HG02610 (cell line): ENCODE measurements around the gene CYP4F22.
"Not testable (repeated sequence)": the region's sequence is repeated elsewhere in the genome, so short reads cannot be mapped to it uniquely, and the experiment has no call there.

Experiments
- ATAC-seq: cut with Tn5 transposase; IDR thresholded peaks from one replicate; pipeline ENCODE4 v1.9.1; 2021; ENCODE audit warnings: mild to moderate bottlenecking, moderate library complexity; ENCODE audit not compliant: unreplicated experiment

The CYP4F22 gene

DNA sequence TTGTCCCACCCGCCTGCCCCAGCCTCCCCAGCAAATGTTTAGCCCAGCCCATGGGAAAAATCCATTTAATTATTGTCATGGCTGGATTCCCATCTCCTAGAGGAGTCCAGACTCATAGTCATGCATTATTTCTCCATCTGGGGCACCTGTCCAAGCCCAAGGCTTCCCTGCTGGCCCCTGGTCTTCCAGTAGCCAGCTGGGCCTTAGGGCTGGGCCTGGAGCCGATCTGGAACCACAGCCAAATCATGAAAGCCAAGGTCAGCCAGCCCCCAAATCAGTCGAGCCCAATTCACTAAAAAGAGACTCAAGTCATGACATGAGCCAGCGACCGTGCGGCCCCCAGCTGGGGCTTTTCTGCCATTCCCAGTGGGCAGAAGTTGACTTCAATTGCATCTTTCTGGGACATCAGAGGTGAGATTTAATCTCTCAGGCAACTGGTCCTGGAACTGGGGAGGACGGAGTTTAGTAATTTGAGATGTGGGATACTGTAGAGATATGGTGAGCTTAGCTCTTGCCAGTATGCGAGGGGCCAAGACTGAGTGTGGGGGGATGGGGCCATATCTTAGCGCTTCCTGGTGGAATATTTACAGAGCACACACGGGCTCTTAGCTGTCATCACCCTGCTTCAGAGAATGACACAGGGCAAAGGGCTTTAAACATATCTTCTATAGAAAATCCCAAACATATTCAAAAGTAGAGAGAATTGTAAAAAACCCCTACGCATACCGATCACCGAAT lies 19.7 kb upstream of the CYP4F22 start:
- ATAC-seq, result no peak

DNA sequence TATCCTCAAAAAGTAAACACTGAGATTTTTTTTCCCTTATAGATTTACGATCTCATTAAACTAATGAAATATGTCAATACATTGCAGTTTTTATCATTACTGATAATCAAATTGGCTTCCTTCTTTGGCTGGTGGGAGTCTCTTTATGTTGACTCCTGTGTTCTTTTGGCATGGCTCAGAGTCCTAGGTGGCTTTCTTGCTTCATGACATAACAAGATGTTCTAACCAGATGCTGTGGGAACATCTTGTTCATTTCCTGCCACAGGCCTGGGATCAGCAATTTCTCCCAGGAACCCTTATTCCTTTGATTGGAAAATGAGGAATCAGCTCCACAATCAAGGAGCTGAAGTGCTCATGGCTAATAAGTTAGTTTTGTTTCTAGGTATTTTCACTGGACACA lies 13.2 kb upstream of the CYP4F22 start:
- no peak for ATAC-seq

DNA sequence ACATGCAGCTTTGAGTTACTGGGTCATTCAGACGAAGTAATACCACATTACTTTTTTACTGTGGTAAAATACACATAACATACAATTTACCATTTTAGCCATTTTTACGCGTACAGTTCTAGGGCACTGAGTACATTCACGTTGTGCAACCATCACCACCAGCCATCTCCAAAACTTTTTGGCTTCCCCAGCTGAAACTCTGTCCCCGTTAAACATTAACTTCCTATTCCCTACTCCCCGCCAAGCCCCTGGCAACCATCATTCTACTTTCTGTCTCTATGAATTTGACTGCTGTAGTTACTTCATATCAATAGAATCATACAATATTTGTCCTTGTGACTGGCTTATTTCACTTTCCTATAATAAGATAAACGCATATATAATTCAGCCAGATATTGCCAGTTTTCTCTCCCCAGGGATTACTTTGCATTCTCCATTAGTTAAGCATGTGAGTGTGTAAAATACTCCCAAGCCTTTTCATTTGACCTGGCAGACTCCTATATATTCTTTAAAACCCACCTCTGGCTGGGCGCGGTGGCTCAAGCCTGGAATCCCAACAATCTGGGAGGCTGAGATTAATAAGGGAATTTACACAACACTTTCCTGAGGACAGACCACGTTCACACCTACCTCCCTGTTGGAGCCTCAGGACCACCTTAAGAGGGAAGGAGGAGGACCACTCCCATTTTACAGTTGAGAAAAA lies 10.0 kb upstream of the CYP4F22 start:
- no peak for ATAC-seq

DNA sequence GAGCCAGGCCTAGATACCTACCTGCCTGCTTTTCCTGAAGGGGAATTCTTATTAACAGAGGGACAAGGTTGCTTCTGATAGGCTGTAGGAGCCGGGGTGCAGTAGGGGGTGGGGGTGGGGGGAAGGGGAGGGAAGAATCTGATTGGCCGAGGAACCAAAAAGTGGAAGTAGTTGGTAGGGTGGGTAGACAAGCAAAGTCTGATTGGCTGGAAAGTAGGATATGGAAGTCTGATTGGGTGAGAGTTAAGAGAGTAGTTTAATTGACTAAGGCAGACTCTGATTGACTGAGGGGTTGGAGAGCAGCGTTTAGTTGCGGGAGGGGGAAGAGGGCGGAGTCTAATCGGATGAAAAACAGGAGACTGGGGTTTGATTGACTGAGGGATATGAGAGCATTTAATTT lies 9.4 kb upstream of the CYP4F22 start:
- ATAC-seq, result no peak

DNA sequence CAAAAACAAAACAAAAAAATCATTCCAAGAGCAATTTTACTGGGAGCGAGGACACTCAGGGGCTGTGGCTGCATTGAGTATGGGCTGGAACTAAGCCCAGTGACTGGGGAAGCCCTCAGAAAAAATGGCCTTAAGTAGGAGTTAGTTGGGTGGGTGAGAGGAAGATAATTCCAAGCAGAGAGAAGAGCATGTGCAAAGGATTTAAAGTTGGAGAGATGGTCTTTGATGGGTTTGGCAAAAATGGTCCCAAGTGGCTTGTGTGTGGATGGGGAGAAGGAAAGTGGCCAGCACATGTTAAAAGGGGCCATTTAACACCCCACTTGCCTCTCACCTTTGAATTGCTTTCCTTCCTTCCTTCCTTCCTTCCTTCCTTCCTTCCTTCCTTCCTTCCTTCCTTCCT lies 6.7 kb upstream of the CYP4F22 start:
- no peak for ATAC-seq

DNA sequence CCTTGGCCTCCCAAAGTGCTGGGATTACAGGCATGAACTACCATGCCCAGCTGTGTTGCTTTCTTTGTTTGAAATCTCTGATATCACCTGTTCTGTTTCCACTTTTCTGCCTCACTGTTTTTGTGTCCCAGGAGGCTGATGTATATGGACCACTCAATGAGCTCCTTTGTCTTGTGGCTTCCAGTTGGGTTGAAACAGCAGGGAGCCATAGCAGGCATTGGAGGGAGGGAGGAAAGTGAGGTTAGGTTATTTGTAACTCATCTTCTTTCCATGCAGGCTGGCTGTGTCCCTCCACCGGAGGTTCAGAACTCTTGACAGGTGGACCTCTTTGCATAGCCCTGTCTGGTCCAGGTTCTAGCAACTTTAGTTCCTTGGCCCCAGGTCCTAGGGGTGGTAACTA lies 6.1 kb upstream of the CYP4F22 start:
- ATAC-seq, result no peak

DNA sequence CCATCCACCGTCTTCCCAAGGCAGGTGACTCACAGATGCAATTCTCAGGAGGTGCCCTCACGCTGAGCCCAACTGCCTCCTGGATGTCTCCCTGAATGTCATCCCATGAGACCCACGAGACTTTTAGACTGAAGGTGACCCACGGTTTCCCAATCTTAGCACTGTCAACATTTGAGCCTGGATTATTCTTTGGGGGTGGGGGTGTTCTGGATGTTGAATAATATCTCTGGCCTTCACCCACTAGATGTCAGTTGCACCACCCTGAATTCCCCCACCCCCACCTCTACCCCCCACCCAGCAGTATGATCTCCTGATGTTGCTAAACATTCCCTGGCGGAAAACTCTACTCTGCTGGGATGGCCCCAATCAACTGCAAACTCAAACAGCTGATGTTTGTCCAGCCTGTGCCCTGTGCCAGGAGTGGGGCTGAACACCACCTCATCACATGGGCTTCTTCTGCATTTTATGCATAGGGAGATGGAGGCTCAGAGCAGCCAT lies 2.2 kb upstream of the CYP4F22 start:
- ATAC-seq, result no peak

DNA sequence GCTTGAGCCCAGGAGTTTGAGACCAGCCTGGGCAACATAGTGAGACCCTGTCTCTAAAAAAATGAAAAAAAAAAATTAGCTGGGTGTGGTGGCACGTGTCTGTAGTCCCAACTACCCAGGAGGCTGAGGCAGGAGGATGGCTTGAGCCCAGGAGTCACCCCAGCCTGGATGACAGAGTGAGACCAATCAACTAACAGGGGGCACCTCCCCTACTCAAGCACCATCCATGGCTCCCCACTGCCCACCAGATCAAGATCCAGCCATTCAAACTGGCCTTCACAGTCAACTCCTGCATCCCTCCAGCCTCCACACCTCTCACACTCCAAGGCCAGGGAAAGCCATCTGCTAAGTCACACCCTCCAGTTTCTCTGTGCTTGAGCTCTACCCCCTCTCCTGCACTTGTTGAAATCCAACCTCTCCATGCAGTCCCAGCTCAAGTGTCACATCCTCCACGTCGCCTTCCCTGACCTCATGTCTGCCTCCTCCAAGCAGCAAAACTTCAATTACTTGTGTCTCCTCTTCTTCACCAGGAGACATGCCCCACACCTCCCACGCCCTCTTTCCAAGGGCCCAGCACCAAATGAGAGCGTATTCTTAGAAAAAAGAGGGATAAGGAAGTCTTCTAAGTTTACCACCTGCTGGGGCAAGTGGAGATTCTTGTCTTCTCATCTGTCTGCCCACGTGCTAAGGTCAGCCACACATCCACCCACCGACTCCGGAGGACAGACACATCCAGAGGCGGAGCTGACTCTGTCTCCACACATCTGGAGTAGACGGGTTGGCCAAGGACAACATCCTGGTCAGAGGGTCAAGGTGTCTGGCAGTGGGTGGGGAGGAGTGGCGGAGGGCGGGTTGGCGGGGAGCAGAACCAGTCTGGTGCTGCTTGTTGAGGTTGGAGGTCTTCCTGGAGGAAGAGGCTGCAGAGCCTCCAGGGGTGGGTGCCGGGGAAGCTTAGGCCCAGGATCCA lies 974 bp upstream of the CYP4F22 start:
- no peak for ATAC-seq

DNA sequence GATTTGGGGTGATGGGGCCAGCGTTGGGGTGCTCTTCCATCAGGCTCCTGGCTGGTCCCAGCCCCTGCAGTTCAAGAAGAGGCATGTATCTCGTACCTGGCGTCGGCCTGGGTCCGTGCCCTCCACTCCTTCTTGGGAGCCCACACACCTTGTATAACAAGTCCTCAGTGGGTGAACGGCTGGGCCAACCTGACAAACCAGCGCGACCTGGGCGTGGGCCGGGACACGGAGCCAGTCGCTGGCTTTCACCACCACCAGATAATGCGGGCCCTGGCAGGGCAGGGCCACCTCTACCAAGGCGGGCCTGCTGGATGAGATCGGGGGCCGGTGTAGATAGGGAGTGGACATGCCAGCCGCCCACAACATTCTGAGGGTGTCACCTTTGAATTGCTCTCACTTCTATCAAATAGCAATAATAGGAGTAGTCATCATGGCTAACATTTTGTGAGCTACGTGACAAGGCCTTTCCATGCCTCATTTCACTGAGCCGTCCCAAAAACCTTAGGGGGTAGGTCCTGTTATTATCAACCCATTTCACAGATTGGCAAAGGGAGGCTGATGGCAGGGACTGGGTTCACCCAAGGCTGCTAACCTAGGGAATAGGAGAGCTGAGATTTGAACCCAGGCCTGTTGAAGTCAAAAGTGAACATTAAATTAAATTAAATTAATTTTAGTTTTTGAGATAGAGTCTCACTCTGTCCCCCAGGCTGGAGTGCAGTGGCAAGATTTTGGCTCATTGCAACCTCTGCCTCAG lies 3.5 kb downstream of the CYP4F22 start:
- no peak for ATAC-seq

DNA sequence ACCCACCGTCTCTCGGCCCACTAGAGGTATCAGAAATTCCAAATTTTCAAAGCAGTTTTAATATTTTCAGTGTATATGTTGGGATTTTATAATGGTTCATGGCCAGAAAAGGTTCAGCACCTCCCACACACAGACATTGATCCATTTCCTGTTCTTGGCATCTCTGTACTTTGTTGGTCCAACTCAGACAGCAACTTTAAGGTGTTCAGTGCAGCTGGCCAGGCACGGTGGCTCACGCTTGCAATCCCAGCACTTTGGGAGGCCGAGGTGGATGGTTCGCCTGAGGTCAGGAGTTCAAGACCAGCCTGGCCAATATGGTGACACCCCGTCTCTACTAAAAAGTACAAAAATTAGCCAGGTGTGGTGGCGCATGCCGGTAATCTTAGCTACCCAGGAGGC lies 6.9 kb downstream of the CYP4F22 start:
- not testable (repeated sequence) for ATAC-seq

DNA sequence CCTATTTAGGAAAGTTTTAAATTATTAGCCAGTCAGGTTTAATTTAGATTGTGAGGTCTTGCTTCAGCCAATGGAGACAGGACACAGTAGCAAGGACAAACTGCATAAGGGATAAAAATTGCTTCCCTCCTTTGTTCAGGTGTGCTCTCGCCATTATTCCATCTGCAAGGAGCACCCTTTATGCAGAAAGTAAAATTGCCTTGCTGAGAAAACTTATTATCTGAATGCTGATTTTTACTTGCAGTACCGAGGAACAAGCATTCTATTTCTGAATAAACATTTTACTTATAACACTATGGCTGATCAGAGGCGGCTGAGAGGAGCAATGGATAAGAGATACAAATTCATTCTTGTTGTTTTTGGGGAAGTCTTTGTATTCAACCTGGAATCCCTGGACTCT lies 8.0 kb downstream of the CYP4F22 start:
- no peak for ATAC-seq

DNA sequence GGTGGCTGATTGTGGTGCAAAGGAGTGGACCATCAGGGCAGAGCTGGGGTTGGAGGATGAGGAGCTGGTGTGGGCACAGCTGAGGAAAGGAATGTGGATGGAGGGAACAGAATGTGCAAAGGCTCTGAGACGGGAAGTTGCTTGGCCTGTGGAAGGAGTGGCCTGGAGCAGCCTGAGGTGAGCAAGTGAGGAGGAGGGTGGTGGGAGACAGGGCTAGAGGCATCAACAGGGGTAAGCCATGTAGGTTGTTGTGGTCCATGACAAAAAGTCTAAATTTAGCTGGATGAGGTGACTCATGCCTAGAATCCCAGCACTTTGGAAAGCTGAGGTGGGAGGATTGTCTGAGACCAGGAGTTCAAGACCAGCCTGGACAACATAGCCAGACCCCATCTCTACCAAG lies 9.5 kb downstream of the CYP4F22 start:
- no peak for ATAC-seq

DNA sequence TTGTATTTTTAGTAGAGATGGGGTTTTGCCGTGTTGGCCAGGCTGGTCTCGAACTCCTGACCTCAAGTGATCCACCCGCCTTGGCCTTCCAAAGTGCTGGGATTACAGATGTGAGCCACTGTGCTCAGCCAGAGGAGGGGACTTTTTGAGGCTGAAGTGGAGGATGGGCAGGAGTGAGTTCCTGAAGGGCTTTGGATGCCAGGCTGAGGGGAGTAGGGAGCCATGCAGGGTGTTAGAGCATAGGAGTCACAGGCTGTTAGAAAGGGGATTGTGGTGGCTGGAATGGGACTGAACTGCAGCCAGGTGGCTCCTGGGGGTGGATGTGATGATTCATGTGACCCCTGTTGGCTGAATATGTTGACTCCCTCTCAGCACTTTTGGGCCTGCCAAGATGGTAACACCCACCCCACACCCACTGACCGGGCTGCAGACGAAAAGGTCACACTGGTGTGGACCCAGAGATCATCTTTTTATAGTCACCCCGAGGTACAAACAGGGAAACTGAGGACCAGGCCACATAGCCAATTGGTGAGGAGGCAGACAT lies 11.2 kb downstream of the CYP4F22 start:
- no peak for ATAC-seq

DNA sequence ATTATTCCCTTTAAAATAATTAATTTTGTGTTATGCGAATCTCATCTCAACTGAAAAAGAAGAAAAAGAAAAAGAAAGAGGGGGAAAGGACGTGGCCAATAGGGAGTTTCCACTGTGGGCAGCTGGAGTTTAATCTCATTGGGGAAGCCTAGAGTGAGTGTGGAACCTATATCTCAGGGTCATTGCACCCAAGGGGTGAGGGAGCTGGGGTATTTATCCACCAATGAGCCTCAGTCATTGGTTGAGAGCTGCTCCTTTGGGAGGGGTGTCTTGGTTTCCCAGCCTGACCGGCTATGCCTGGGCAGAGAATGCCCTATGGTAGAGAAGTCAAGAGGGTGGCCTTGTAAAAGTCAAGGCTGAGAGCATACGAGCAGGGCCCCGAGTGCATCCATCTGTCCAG lies 16.5 kb downstream of the CYP4F22 start:
- no peak for ATAC-seq

DNA sequence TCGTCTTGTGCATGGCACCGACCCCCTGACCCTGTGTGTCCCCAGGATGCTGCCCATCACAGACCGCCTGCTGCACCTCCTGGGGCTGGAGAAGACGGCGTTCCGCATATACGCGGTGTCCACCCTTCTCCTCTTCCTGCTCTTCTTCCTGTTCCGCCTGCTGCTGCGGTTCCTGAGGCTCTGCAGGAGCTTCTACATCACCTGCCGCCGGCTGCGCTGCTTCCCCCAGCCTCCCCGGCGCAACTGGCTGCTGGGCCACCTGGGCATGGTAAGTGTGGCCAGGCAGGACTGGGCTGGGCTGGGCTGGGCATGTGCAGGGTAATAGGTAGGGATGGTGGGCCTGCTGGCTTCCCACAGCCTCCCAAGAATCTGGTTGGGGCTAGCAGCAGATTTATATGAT lies 17.0 kb downstream of the CYP4F22 start:
- ATAC-seq, result no peak

DNA sequence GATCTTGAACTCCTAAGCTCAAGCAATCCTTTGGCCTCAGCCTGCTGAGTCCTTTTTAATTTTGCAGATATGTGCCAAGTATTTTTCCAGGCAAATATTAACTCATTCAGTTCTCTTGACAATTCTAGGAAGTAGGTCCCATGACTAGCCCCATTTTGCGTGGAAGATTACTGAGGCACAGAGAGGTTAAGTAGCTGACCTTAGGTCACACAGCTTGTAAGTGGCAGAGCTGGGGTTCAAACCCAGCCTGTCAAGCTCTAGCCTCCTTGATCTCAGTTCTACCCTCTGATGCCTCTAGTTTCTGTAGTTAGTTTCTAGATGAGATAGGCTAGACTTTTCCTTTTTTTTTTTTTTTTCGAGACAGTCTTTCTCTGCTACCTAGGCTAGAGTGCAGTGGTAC lies 18.1 kb downstream of the CYP4F22 start:
- no peak for ATAC-seq

DNA sequence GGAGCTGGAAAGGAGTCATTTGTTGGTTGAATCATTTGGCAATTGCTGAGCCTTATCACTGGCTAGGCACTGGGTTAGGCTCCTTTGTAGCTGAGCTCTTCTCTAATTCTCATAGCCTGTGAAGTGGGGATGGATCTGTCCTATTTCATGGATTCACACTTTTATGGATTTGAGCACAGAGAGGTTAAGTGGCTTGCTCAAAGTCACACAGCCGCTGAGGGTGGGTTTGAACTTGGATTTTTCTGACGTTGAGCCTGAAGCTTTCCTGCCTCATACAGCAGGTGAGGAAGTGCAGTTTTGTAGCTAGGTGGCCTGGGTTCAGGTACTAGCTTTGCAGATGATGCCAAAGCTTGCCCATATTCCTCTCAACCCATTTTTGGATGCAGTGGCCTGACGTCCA lies 19.4 kb downstream of the CYP4F22 start:
- ATAC-seq, result no peak

DNA sequence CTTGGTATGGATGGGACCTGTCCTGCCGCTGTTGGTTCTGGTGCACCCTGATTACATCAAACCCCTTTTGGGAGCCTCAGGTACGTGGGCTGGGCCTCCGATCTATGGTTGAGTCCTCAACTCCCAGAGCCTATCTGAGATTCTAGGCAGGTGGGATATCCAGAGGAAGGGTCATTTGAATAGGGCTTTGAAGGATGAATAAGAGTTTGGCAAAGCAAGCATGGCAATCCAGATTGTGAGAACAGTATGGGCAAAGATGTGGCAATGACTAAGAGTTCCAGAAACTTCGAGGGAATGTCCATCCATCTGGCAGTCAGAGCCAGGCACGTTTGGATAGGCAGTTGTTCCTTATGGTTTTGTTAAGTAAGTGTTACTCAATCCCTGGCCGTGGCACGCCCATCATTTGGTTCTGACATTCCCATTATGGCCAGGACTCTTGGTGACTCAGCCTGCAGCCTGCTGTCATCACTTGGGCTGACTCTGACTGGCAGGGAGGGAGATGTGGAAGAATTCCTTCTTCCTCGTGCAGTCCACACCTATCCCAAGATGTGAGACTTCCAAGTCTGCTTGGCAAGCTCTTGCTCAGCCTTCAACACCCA lies 21.5 kb downstream of the CYP4F22 start:
- ATAC-seq, result no peak

DNA sequence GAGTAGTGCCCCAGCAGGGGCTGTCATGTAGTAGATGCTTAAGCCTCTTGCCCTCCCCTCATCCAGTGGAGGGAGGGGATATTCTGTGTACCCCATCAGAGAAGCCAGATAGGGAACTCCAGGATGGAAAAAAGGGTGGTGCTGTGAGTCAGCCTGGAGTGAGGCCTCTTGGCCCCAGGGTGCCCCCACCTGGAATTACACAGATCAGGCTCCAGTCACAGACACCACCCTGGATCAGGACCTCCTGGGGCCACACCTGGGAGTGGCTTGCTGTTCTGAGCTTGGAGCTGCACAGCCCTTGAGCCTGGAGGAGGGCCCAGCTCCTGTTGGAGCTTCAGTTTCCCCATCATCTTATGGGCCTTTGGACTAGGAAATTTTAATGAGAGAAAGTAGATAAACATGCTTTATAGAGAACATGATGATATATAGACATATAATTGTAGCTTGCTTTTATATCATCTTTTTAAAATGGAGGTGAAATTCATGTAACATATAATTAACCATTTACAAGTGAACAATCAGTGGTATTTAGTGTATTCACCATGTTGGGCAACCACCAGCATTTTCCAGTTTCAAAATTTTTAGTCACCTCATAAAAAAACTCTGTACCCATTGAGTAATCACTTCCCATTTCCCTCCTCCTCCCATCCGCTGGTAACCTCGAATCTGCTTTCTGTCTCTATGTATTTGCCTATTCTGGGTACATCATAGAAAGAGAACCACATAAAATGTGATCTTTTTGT lies 24.6 kb downstream of the CYP4F22 start:
- ATAC-seq, result no peak
